ENCODE data around the gene FAM120C. TPM values are rescaled to one million over a fixed set of nuclear protein-coding genes. Genes with fewer than 3 reads are reported as not detected.

Gene FAM120C
- polyA plus RNA-seq, 6 donors from 2014 or later = 2.7 to 6.8 (median 5.4) TPM

- Mint-ChIP-seq H3K27ac (peak overlapping the region; percentile 22 to 99 (median 95)), H3K36me3 (no peaks in the 10 kb centered on the region), H3K4me3 (peak overlapping the region in 6 of 8 donors; percentile 5 to 95 (median 93)), H3K9me3 (peaks cover 0 to 8% (median 0%) of the 10 kb centered on the region in 7 donors), H3K4me1 (peaks cover 11 to 21% (median 14%) of the 10 kb centered on the region in 3 donors), H3K27me3 (no peaks in the 10 kb centered on the region)
- no peak for DNase-seq
- ATAC-seq (ENCODE audit: low read depth in 2 of 2) = no peak
Measured at GRCh38 chrX:54045563-54046228, 137.4 kb downstream of the FAM120C start.

- Mint-ChIP-seq H3K4me1 (peaks cover 11 to 21% (median 14%) of the 10 kb centered on the region in 3 donors), H3K27me3 (no peaks in the 10 kb centered on the region), H3K36me3 (no peaks in the 10 kb centered on the region), H3K4me3 (peak overlapping the region; percentile 88 to 95 (median 93)), H3K27ac (peak overlapping the region; percentile 92 to 99 (median 98)), H3K9me3 (peaks cover 0 to 8% (median 0%) of the 10 kb centered on the region in 7 donors)
- ATAC-seq (ENCODE audit: low read depth in 2 of 2) (no peak), DNase-seq (no peak)
Measured at GRCh38 chrX:54044877-54045338, 138.1 kb downstream of the FAM120C start.

GRCh38 chrX:54044126-54044876, 138.8 kb downstream of the FAM120C start, which contains the start of gene PHF8:
Gene PHF8, minus strand, starts transcription at chrX:54044473. Its CDS starts 1,745 bp downstream, at chrX:54042728.
- DNase-seq (peak; percentile 94), ATAC-seq (ENCODE audit: low read depth in 2 of 2) (peak; percentile 80 to 83)
- Mint-ChIP-seq H3K4me1 (peaks cover 11 to 21% (median 14%) of the 10 kb centered on the region in 3 donors), H3K36me3 (no peaks in the 10 kb centered on the region), H3K27me3 (no peaks in the 10 kb centered on the region), H3K9me3 (peaks cover 0 to 8% (median 0%) of the 10 kb centered on the region in 7 donors), H3K27ac (peak within 1 kb of the TSS; percentile 92 to 99 (median 98)), H3K4me3 (peak within 1 kb of the TSS; percentile 88 to 95 (median 93))

GRCh38 chrX:54043541-54044125, 139.4 kb downstream of the FAM120C start:
- no peak for DNase-seq
- peak; percentile 6 for ATAC-seq (ENCODE audit: low read depth in 2 of 2)
- Mint-ChIP-seq H3K4me1 (peaks cover 11 to 21% (median 14%) of the 10 kb centered on the region in 3 donors), H3K27me3 (no peaks in the 10 kb centered on the region), H3K36me3 (no peaks in the 10 kb centered on the region), H3K27ac (peak overlapping the region; percentile 92 to 99 (median 98)), H3K4me3 (peak overlapping the region; percentile 88 to 95 (median 93)), H3K9me3 (peaks cover 0 to 8% (median 0%) of the 10 kb centered on the region in 7 donors)

GRCh38 chrX:54043056-54043455, 140.0 kb downstream of the FAM120C start:
- peak overlapping the region; percentile 87 to 98 (median 92) for H3K27ac Mint-ChIP-seq
- peaks cover 0 to 8% (median 0%) of the 10 kb centered on the region in 7 donors for H3K9me3 Mint-ChIP-seq
- H3K27me3 Mint-ChIP-seq = no peaks in the 10 kb centered on the region
- DNase-seq (no peak), ATAC-seq (ENCODE audit: low read depth in 2 of 2) (no peak)
- H3K4me3 Mint-ChIP-seq = peak overlapping the region; percentile 88 to 95 (median 93)
- H3K36me3 Mint-ChIP-seq = no peaks in the 10 kb centered on the region
- H3K4me1 Mint-ChIP-seq = peaks cover 11 to 21% (median 14%) of the 10 kb centered on the region in 3 donors

- Mint-ChIP-seq H3K36me3 (no peaks in the 10 kb centered on the region), H3K9me3 (peaks cover 0 to 8% (median 0%) of the 10 kb centered on the region in 7 donors), H3K27ac (peak overlapping the region in 5 of 6 donors; percentile 87 to 97 (median 92)), H3K4me3 (peak overlapping the region; percentile 88 to 95 (median 93)), H3K4me1 (peaks cover 11 to 21% (median 14%) of the 10 kb centered on the region in 3 donors), H3K27me3 (no peaks in the 10 kb centered on the region)
- ATAC-seq (ENCODE audit: low read depth in 2 of 2) = no peak
- peak; percentile 20 for DNase-seq
Measured at GRCh38 chrX:54042609-54043021, 140.4 kb downstream of the FAM120C start.

- peaks cover 0 to 2% (median 0%) of the 10 kb centered on the region in 7 donors for H3K9me3 Mint-ChIP-seq
- peaks cover 0 to 15% (median 0%) of the 10 kb centered on the region in 3 donors for H3K27me3 Mint-ChIP-seq
- no peak for DNase-seq
- no peak for ATAC-seq (ENCODE audit: low read depth in 2 of 2)
- no peak overlapping the region for H3K27ac Mint-ChIP-seq
- H3K36me3 Mint-ChIP-seq = peaks cover 5 to 25% of the 10 kb centered on the region in 2 donors
- H3K4me1 Mint-ChIP-seq = peaks cover 0 to 24% (median 12%) of the 10 kb centered on the region in 3 donors
- no peak overlapping the region for H3K4me3 Mint-ChIP-seq
Measured at GRCh38 chrX:54030329-54030728, 152.7 kb downstream of the FAM120C start.

GRCh38 chrX:54029529-54030143, 153.4 kb downstream of the FAM120C start:
- Mint-ChIP-seq H3K27ac (no peak overlapping the region), H3K4me3 (no peak overlapping the region), H3K4me1 (peaks cover 0 to 24% (median 12%) of the 10 kb centered on the region in 3 donors), H3K9me3 (peaks cover 0 to 2% (median 0%) of the 10 kb centered on the region in 7 donors), H3K27me3 (peaks cover 0 to 15% (median 0%) of the 10 kb centered on the region in 3 donors), H3K36me3 (peaks cover 5 to 27% of the 10 kb centered on the region in 2 donors)
- no peak for ATAC-seq (ENCODE audit: low read depth in 2 of 2)
- DNase-seq = no peak

GRCh38 chrX:54024350-54024749, 158.7 kb downstream of the FAM120C start:
- no peak for DNase-seq
- Mint-ChIP-seq H3K27ac (peak overlapping the region in 3 of 6 donors; percentile 21 to 67 (median 26)), H3K27me3 (no peaks in the 10 kb centered on the region), H3K4me1 (peaks cover 0 to 13% (median 7%) of the 10 kb centered on the region in 3 donors), H3K9me3 (peaks cover 0 to 2% (median 0%) of the 10 kb centered on the region in 7 donors), H3K36me3 (peaks cover 8 to 27% of the 10 kb centered on the region in 2 donors), H3K4me3 (no peak overlapping the region)
- ATAC-seq (ENCODE audit: low read depth in 2 of 2) = no peak

Other genes with a start within 250 kb of the FAM120C start
- 10 to 100 TPM in 5 of 6 donors, 1 to 10 TPM in 1; 7.2 to 27.1 (median 20.1) TPM for gene PHF8, start 138.8 kb downstream of the FAM120C start, polyA plus RNA-seq (ENCODE audit: low read depth in 6 of 6)
- gene WNK3, start 174.8 kb upstream of the FAM120C start, polyA plus RNA-seq (ENCODE audit: low read depth in 6 of 6) = under 1 TPM in 4 of 6 donors, not detected in 2; 0.34 to 0.60 (median 0.41) TPM

All from naive B cell (primary cell).